ENCODE measurements around the gene DBNDD1.
"Not testable (repeated sequence)": the region's sequence is repeated elsewhere in the genome, so short reads cannot be mapped to it uniquely, and the experiment has no call there.

Gene DBNDD1

GRCh38 chr16:90010676-90011507 is 8.4 kb downstream of the DBNDD1 start:
- no peak for DNase-seq

GRCh38 chr16:90009172-90009899 is 9.9 kb downstream of the DBNDD1 start:
- DNase-seq = no peak

- DNase-seq = no peak
Measured at GRCh38 chr16:90008708-90009145, 10.5 kb downstream of the DBNDD1 start.

GRCh38 chr16:90007635-90008234 is 11.5 kb downstream of the DBNDD1 start:
- not testable (repeated sequence) for DNase-seq

- no peak for DNase-seq
Measured at GRCh38 chr16:90007015-90007414, 12.2 kb downstream of the DBNDD1 start.

GRCh38 chr16:90005956-90006663 is 13.1 kb downstream of the DBNDD1 start:
- no peak for DNase-seq

GRCh38 chr16:90004577-90004976 is 14.7 kb downstream of the DBNDD1 start:
- no peak for DNase-seq

GRCh38 chr16:90002759-90003158 is 16.5 kb downstream of the DBNDD1 start:
- DNase-seq = no peak

- peak; percentile 38 for DNase-seq
Measured at GRCh38 chr16:90001761-90002503, 17.3 kb downstream of the DBNDD1 start.

- no peak for DNase-seq
Measured at GRCh38 chr16:90000733-90001427, 18.4 kb downstream of the DBNDD1 start.

- no peak for DNase-seq
Measured at GRCh38 chr16:89999831-90000574, 19.3 kb downstream of the DBNDD1 start.

GRCh38 chr16:89996178-89996489 is 23.1 kb downstream of the DBNDD1 start:
- DNase-seq = no peak

- not testable (repeated sequence) for DNase-seq
Measured at GRCh38 chr16:89995475-89996177, 23.6 kb downstream of the DBNDD1 start.

GRCh38 chr16:89994721-89995474 is 24.4 kb downstream of the DBNDD1 start:
- DNase-seq = not testable (repeated sequence)

- no peak for DNase-seq
Measured at GRCh38 chr16:89994389-89994720, 24.9 kb downstream of the DBNDD1 start.

GRCh38 chr16:89993971-89994370 is 25.3 kb downstream of the DBNDD1 start:
- DNase-seq = no peak

GRCh38 chr16:89993377-89993776 is 25.9 kb downstream of the DBNDD1 start:
- no peak for DNase-seq

- no peak for DNase-seq
Measured at GRCh38 chr16:89990799-89991198, 28.5 kb downstream of the DBNDD1 start.

GRCh38 chr16:89988951-89989350 is 30.3 kb downstream of the DBNDD1 start:
- no peak for DNase-seq

- DNase-seq = no peak
Measured at GRCh38 chr16:89987169-89987568, 32.1 kb downstream of the DBNDD1 start.
